GM23338 (cell line): ENCODE results near the gene SDE2. TPM values are rescaled to one million over a fixed set of nuclear protein-coding genes. Genes with fewer than 3 reads are reported as not detected.

Experiments used
- ATAC-seq: fragments of 200-7000 bp; cut with Tn5 transposase; 3 replicates; pipeline ENCODE4 v1.9.1; 2020
- DNase-seq: peaks from one replicate; pipeline ENCODE4 v3.0.0-alpha.2; 2015; ENCODE audit warnings: low spot score
- H2AFZ ChIP-seq: fragments of 200-600 bp; sonication (generic); 2 replicates; pipeline ENCODE4 v1.8.0; 2016; ENCODE audit warnings: antibody characterized with exemption, mild to moderate bottlenecking, moderate library complexity
- H3F3A ChIP-seq: fragments of 200-600 bp; sonication (generic); replicated peaks from 2 replicates; pipeline ENCODE4 v1.8.0; 2017; ENCODE audit warnings: antibody characterized with exemption, mixed run types, low read depth
- H3K27ac ChIP-seq: fragments of 200-600 bp; sonication (generic); 2 replicates; pipeline ENCODE4 v1.6.1; 2016; ENCODE audit warnings: low read depth
- H3K27me3 ChIP-seq: fragments of 200-600 bp; sonication (generic); 2 replicates; pipeline ENCODE4 v1.8.0; 2016; ENCODE audit warnings: mild to moderate bottlenecking, mixed run types, moderate library complexity; ENCODE audit not compliant: insufficient read depth
- H3K36me3 ChIP-seq: fragments of 200-600 bp; sonication (generic); 2 replicates; pipeline ENCODE4 v1.8.0; 2016; ENCODE audit warnings: mild to moderate bottlenecking; ENCODE audit not compliant: insufficient read depth
- H3K4me1 ChIP-seq: fragments of 200-600 bp; sonication (generic); 2 replicates; pipeline ENCODE4 v1.8.0; 2016; ENCODE audit warnings: mild to moderate bottlenecking, moderate library complexity; ENCODE audit not compliant: insufficient read depth
- H3K4me2 ChIP-seq: fragments of 200-600 bp; sonication (generic); 2 replicates; pipeline ENCODE4 v1.7.1; 2017; ENCODE audit warnings: mixed run types
- H3K4me3 ChIP-seq: fragments of 200-600 bp; sonication (generic); 2 replicates; pipeline ENCODE4 v1.6.1; 2016; ENCODE audit warnings: mixed run types
- H3K79me2 ChIP-seq: fragments of 200-600 bp; sonication (generic); replicated peaks from 2 replicates; pipeline ENCODE4 v1.8.0; 2017; ENCODE audit warnings: mild to moderate bottlenecking; ENCODE audit not compliant: insufficient read depth
- H3K9me2 ChIP-seq: fragments of 200-600 bp; sonication (generic); 2 replicates; pipeline ENCODE4 v1.8.0; 2017; ENCODE audit not compliant: insufficient read depth
- H4K20me1 ChIP-seq: fragments of 200-600 bp; sonication (generic); replicated peaks from 2 replicates; pipeline ENCODE4 v1.8.0; 2017; ENCODE audit warnings: mild to moderate bottlenecking; ENCODE audit not compliant: insufficient read depth
- H3K27ac Mint-ChIP-seq: 2 replicates; pipeline ENCODE4 v1.8.0; 2020; ENCODE audit warnings: inconsistent platforms, mild to moderate bottlenecking, moderate library complexity, mixed read lengths
- H3K27me3 Mint-ChIP-seq: 3 replicates; pipeline ENCODE4 v1.8.0; 2022; ENCODE audit warnings: low read depth, mild to moderate bottlenecking, moderate library complexity, mixed read lengths, inconsistent platforms; ENCODE audit not compliant: insufficient read depth, poor library complexity
- H3K36me3 Mint-ChIP-seq: 3 replicates; pipeline ENCODE4 v1.8.0; 2021; ENCODE audit warnings: low read depth, mild to moderate bottlenecking, inconsistent platforms, moderate library complexity, mixed read lengths
- H3K4me1 Mint-ChIP-seq: 3 replicates; pipeline ENCODE4 v1.8.0; 2020; ENCODE audit warnings: mild to moderate bottlenecking, inconsistent platforms, mixed read lengths
- H3K4me3 Mint-ChIP-seq: 3 replicates; pipeline ENCODE4 v1.8.0; 2021; ENCODE audit warnings: moderate library complexity, mild to moderate bottlenecking, inconsistent platforms, mixed read lengths
- H3K9me3 Mint-ChIP-seq: 3 replicates; pipeline ENCODE4 v1.8.0; 2020; ENCODE audit warnings: moderate library complexity, mild to moderate bottlenecking, inconsistent platforms, mixed read lengths
- CREB1 ChIP-seq: fragments of 250-450 bp; sonication (Bioruptor Pico); IDR thresholded peaks from 2 replicates; pipeline ENCODE4 v1.5.0; 2020; ENCODE audit warnings: low read depth, mild to moderate bottlenecking, moderate library complexity
- CTCF ChIP-seq, 2 experiments: fragments of 200-600 bp in 1 of 2; sonication (generic) in 1 of 2; conservative IDR thresholded peaks; 2 replicates each; pipeline versions ENCODE4 v1.5.1 to v1.6.1; 2016 to 2017; ENCODE audit warnings: antibody characterized with exemption in 2 of 2, low read depth in 2 of 2, mild to moderate bottlenecking in 2 of 2, moderate library complexity in 1 of 2
- EZH2 ChIP-seq: fragments of 200-600 bp; sonication (generic); IDR thresholded peaks from one replicate; pipeline ENCODE4 v1.8.0; 2017; ENCODE audit warnings: antibody characterized with exemption, mild to moderate bottlenecking, low read depth; ENCODE audit not compliant: unreplicated experiment
- EZH2phosphoT487 ChIP-seq: fragments of 200-600 bp; sonication (generic); IDR thresholded peaks from one replicate; pipeline ENCODE4 v1.8.1; 2018; ENCODE audit warnings: antibody characterized with exemption; ENCODE audit not compliant: unreplicated experiment
- NANOG ChIP-seq: IDR thresholded peaks from 2 replicates; pipeline ENCODE4 v1.6.1; 2016; ENCODE audit warnings: antibody characterized with exemption, borderline replicate concordance
- POLR2AphosphoS5 ChIP-seq: IDR thresholded peaks from 2 replicates; pipeline ENCODE4 v1.6.1; 2016; ENCODE audit warnings: antibody characterized with exemption, low read depth
- STAT1 ChIP-seq: IDR thresholded peaks from one replicate; pipeline ENCODE4 v1.6.1; 2016; ENCODE audit warnings: antibody characterized with exemption; ENCODE audit not compliant: unreplicated experiment
- ZNF114 ChIP-seq: fragments of 250-450 bp; sonication (Bioruptor Pico); IDR thresholded peaks from 2 replicates; pipeline ENCODE4 v1.5.0; 2020; ENCODE audit warnings: mild to moderate bottlenecking, moderate library complexity
- ZNF331 ChIP-seq: fragments of 250-450 bp; sonication (Bioruptor Pico); IDR thresholded peaks from 2 replicates; pipeline ENCODE4 v1.5.0; 2020; ENCODE audit warnings: low read depth, mild to moderate bottlenecking, moderate library complexity
- polyA plus RNA-seq: library from polyadenylated mRNA; unstranded; fragments of >200 nt; fragmentation: Nextera tagmentation; extraction: Ambion mirVana; gene quantifications from 2 replicates; pipeline ENCODE4 v1.2.1, GENCODE V29; 2016
- total RNA-seq: library from RNA; depleted of rRNA; stranded (reverse); fragments of >200 nt; shearing (Covaris generic); gene quantifications from 2 replicates; pipeline ENCODE4 v1.2.3, GENCODE V29; 2014
- TF ChIP-seq, protein P1 (sequence below): IDR thresholded peaks from one replicate; pipeline ENCODE4 v1.6.1; 2018; ENCODE audit warnings: antibody characterized with exemption; ENCODE audit not compliant: unreplicated experiment

SDE2 gene
- total and polyA plus RNA-seq, 2 experiments from 2014 or later, result 10.6 to 26.9 TPM

- Mint-ChIP-seq H3K4me3 (no peak overlapping the region), H3K27ac (no peak overlapping the region), H3K27me3 (peaks cover 4% of the 10 kb centered on the region), H3K4me1 (no peaks in the 10 kb centered on the region), H3K36me3 (no peaks in the 10 kb centered on the region), H3K9me3 (no peaks in the 10 kb centered on the region)
- H3K36me3 ChIP-seq, result no peaks in the 10 kb centered on the region
- no peaks in the 10 kb centered on the region for H3K27me3 ChIP-seq
- H3K4me1 ChIP-seq, result no peaks in the 10 kb centered on the region
- DNase-seq (no peak), ATAC-seq (no peak)
- H3K9me2 ChIP-seq, result no peaks in the 10 kb centered on the region
- H4K20me1 ChIP-seq, result no peaks in the 10 kb centered on the region
- H3K4me2 ChIP-seq, result no peak overlapping the region
- no peak overlapping the region for H3K4me3 ChIP-seq
- peak overlapping the region; percentile 66; the same call in 1 of the 2 replicates for H2AFZ ChIP-seq
- TF ChIP-seq CREB1 (CRISPR knock-in tag) (no peak), EZH2 (no peak), EZH2phosphoT487 (no peak), NANOG (no peak)
- H3F3A ChIP-seq, result 0 out of 2 replicates have a peak, but pooled peaks cover 2% of the 10 kb centered on the region
- no peak overlapping the region for H3K27ac ChIP-seq
- H3K79me2 ChIP-seq, result no peaks in the 10 kb centered on the region
Observed at GRCh38 chr1:226034482-226034881, 35.3 kb upstream of the SDE2 start.

GRCh38 chr1:226033991-226034390 lies 34.8 kb upstream of the SDE2 start:
- Histone ChIP-seq H3F3A (0 out of 2 replicates have a peak, but pooled peaks cover 2% of the 10 kb centered on the region), H3K36me3 (no peaks in the 10 kb centered on the region), H3K9me2 (no peaks in the 10 kb centered on the region), H3K27ac (no peak overlapping the region), H3K27me3 (no peaks in the 10 kb centered on the region), H3K4me2 (no peak overlapping the region), H4K20me1 (no peaks in the 10 kb centered on the region), H3K79me2 (no peaks in the 10 kb centered on the region), H2AFZ (peak overlapping the region; percentile 66; the same call in 1 of the 2 replicates), H3K4me1 (no peaks in the 10 kb centered on the region), H3K4me3 (no peak overlapping the region)
- Mint-ChIP-seq H3K27ac (no peak overlapping the region), H3K27me3 (peaks cover 4% of the 10 kb centered on the region), H3K4me1 (no peaks in the 10 kb centered on the region), H3K36me3 (no peaks in the 10 kb centered on the region), H3K4me3 (no peak overlapping the region), H3K9me3 (no peaks in the 10 kb centered on the region)
- DNase-seq (peak; percentile 38), ATAC-seq (peak; percentile 35; the same call in 2 of the 3 replicates)
- TF ChIP-seq STAT1, result no peak
- no peak for TF ChIP-seq ZNF114
- TF ChIP-seq, protein P1, sequence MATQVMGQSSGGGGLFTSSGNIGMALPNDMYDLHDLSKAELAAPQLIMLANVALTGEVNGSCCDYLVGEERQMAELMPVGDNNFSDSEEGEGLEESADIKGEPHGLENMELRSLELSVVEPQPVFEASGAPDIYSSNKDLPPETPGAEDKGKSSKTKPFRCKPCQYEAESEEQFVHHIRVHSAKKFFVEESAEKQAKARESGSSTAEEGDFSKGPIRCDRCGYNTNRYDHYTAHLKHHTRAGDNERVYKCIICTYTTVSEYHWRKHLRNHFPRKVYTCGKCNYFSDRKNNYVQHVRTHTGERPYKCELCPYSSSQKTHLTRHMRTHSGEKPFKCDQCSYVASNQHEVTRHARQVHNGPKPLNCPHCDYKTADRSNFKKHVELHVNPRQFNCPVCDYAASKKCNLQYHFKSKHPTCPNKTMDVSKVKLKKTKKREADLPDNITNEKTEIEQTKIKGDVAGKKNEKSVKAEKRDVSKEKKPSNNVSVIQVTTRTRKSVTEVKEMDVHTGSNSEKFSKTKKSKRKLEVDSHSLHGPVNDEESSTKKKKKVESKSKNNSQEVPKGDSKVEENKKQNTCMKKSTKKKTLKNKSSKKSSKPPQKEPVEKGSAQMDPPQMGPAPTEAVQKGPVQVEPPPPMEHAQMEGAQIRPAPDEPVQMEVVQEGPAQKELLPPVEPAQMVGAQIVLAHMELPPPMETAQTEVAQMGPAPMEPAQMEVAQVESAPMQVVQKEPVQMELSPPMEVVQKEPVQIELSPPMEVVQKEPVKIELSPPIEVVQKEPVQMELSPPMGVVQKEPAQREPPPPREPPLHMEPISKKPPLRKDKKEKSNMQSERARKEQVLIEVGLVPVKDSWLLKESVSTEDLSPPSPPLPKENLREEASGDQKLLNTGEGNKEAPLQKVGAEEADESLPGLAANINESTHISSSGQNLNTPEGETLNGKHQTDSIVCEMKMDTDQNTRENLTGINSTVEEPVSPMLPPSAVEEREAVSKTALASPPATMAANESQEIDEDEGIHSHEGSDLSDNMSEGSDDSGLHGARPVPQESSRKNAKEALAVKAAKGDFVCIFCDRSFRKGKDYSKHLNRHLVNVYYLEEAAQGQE, result no peak
- no peak for TF ChIP-seq CTCF (conservative IDR thresholded peaks at IDR 0.05; ENCODE audit: low read depth in 2 of 2)
- TF ChIP-seq ZNF331 (CRISPR knock-in tag), result no peak
- TF ChIP-seq EZH2, result no peak
- TF ChIP-seq POLR2AphosphoS5, result no peak
